WTC11 (cell line): ENCODE data around the gene FBXO41. TPM values are rescaled to one million over a fixed set of nuclear protein-coding genes. Genes with fewer than 3 reads are reported as not detected.

Source experiments
- ATAC-seq: fragments of 200-7000 bp; cut with Tn5 transposase; 2 replicates; pipeline ENCODE4 v1.10.0; 2021; ENCODE audit warnings: mild to moderate bottlenecking, moderate library complexity
- CTCF ChIA-PET: fragments of 300-600 bp; sonication (Branson Sonifier 250); formaldehyde crosslinking; loops from one replicate; lab custom pipeline; 2021; ENCODE audit warnings: antibody characterized with exemption; lab: Charles Lee
- POLR2A ChIA-PET: fragments of 350-600 bp; sonication (Branson Sonifier 250); formaldehyde crosslinking; loops from one replicate; lab custom pipeline; 2021; ENCODE audit warnings: antibody characterized with exemption; lab: Charles Lee
- DNase-seq: peaks from one replicate; pipeline ENCODE4 v3.0.0; 2021; ENCODE audit warnings: low spot score
- H3K27ac Mint-ChIP-seq: 2 replicates; pipeline ENCODE4 v1.8.0; 2021; ENCODE audit warnings: mixed read lengths
- H3K27me3 Mint-ChIP-seq: 2 replicates; pipeline ENCODE4 v1.8.0; 2021; ENCODE audit warnings: low read depth, mild to moderate bottlenecking, moderate library complexity, mixed read lengths
- H3K36me3 Mint-ChIP-seq: 2 replicates; pipeline ENCODE4 v1.8.0; 2021; ENCODE audit warnings: mixed read lengths
- H3K4me1 Mint-ChIP-seq: 2 replicates; pipeline ENCODE4 v1.8.0; 2022; ENCODE audit warnings: mixed read lengths
- H3K4me3 Mint-ChIP-seq: 2 replicates; pipeline ENCODE4 v1.8.0; 2021; ENCODE audit warnings: mild to moderate bottlenecking, moderate library complexity, mixed read lengths
- H3K9me3 Mint-ChIP-seq: 2 replicates; pipeline ENCODE4 v1.8.0; 2021; ENCODE audit warnings: mixed read lengths
- CBFB ChIP-seq: sonication (generic); formaldehyde crosslinking; IDR thresholded peaks from 2 replicates; pipeline ENCODE4 v1.8.1; 2022; ENCODE audit warnings: mild to moderate bottlenecking, low read depth, missing genetic modification reagents
- ESRRA ChIP-seq: sonication (generic); formaldehyde crosslinking; IDR thresholded peaks from 2 replicates; pipeline ENCODE4 v1.8.1; 2022; ENCODE audit warnings: mild to moderate bottlenecking, missing genetic modification reagents, borderline replicate concordance
- ETV6 ChIP-seq: sonication (generic); formaldehyde crosslinking; IDR thresholded peaks from 2 replicates; pipeline ENCODE4 v1.8.1; 2022; ENCODE audit warnings: mild to moderate bottlenecking, missing genetic modification reagents
- NR3C1 ChIP-seq: sonication (generic); formaldehyde crosslinking; conservative IDR thresholded peaks from 2 replicates; pipeline ENCODE4 v1.8.1; 2023; ENCODE audit warnings: low read depth, mild to moderate bottlenecking, missing genetic modification reagents
- SMAD3 ChIP-seq: sonication (generic); formaldehyde crosslinking; IDR thresholded peaks from 2 replicates; pipeline ENCODE4 v1.8.0; 2022; ENCODE audit warnings: missing genetic modification reagents, mild to moderate bottlenecking, borderline replicate concordance
- SMAD4 ChIP-seq: sonication (generic); formaldehyde crosslinking; IDR thresholded peaks from 2 replicates; pipeline ENCODE4 v1.8.0; 2022; ENCODE audit warnings: mild to moderate bottlenecking, missing genetic modification reagents
- ZNF121 ChIP-seq: sonication (generic); formaldehyde crosslinking; IDR thresholded peaks from 2 replicates; pipeline ENCODE4 v1.8.0; 2023; ENCODE audit warnings: missing genetic modification reagents
- ZNF396 ChIP-seq: fragments of 250-450 bp; sonication (Bioruptor Pico); IDR thresholded peaks from 2 replicates; pipeline ENCODE4 v1.8.0; 2021; ENCODE audit warnings: mild to moderate bottlenecking, moderate library complexity, borderline replicate concordance
- ZNF416 ChIP-seq: fragments of 250-450 bp; sonication (Bioruptor Pico); IDR thresholded peaks from 2 replicates; pipeline ENCODE4 v1.9.0; 2021; ENCODE audit warnings: mild to moderate bottlenecking, inconsistent platforms
- total RNA-seq: library from RNA; stranded (reverse); gene quantifications from 3 replicates; pipeline ENCODE4 v1.2.3, GENCODE V29; 2021
- TF ChIP-seq, protein P1 (sequence below): fragments of 250-450 bp; sonication (Bioruptor Pico); IDR thresholded peaks from 2 replicates; pipeline ENCODE4 v1.9.0; 2021; ENCODE audit warnings: mild to moderate bottlenecking
- TF ChIP-seq, protein P2 (sequence below): fragments of 250-450 bp; sonication (Bioruptor Pico); conservative IDR thresholded peaks from 2 replicates; pipeline ENCODE4 v1.9.0; 2021; ENCODE audit warnings: mild to moderate bottlenecking
- TF ChIP-seq, protein P3 (sequence below): fragments of 250-450 bp; sonication (Bioruptor Pico); IDR thresholded peaks from 2 replicates; pipeline ENCODE4 v1.9.0; 2021; ENCODE audit warnings: moderate library complexity, mild to moderate bottlenecking, inconsistent platforms, borderline replicate concordance
- TF ChIP-seq, protein P4 (sequence below): sonication (generic); formaldehyde crosslinking; IDR thresholded peaks from 2 replicates; pipeline ENCODE4 v1.8.0; 2022; ENCODE audit warnings: mild to moderate bottlenecking, missing genetic modification reagents
- TF ChIP-seq, protein P5 (sequence below): sonication (generic); formaldehyde crosslinking; IDR thresholded peaks from 2 replicates; pipeline ENCODE4 v1.8.1; 2022; ENCODE audit warnings: low read depth, missing genetic modification reagents, borderline replicate concordance
- TF ChIP-seq, protein P6 (sequence below): fragments of 250-450 bp; sonication (Bioruptor Pico); IDR thresholded peaks from 2 replicates; pipeline ENCODE4 v2.1.2; 2022; ENCODE audit warnings: mild to moderate bottlenecking, moderate library complexity
- TF ChIP-seq, protein P7 (sequence below): fragments of 250-450 bp; sonication (Bioruptor Pico); IDR thresholded peaks from 2 replicates; pipeline ENCODE4 v1.9.0; 2021; ENCODE audit warnings: mild to moderate bottlenecking, borderline replicate concordance
- TF ChIP-seq, protein P8 (sequence below): sonication (generic); formaldehyde crosslinking; IDR thresholded peaks from 2 replicates; pipeline ENCODE4 v1.8.0; 2022; ENCODE audit warnings: mild to moderate bottlenecking, missing genetic modification reagents
- TF ChIP-seq, protein P9 (sequence below): sonication (generic); formaldehyde crosslinking; IDR thresholded peaks from 2 replicates; pipeline ENCODE4 v1.8.1; 2023; ENCODE audit warnings: mild to moderate bottlenecking, moderate library complexity, missing genetic modification reagents

The FBXO41 gene
- total RNA-seq, 1 experiment from 2014 or later: 19.2 TPM

DNA sequence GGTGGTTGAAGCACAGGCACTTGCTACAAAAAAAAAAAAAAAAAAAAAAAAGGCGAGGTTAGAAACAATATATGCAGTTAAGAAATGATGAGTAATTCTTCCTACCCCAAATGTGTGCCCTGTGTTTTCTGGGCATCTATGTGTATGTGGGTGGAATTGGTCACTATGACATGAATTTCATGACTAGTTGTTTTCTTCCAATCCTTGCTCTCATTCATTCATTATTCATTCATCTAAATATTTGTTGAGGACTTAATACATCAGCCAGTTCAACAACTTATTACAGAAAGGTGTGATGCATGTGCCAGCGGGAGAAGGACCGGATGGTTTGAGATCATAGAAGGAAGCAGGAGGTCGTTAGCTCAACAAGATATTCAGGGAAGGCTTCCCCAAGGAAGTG is 17.4 kb upstream of the FBXO41 start (continued):
- TF ChIP-seq, protein P1, sequence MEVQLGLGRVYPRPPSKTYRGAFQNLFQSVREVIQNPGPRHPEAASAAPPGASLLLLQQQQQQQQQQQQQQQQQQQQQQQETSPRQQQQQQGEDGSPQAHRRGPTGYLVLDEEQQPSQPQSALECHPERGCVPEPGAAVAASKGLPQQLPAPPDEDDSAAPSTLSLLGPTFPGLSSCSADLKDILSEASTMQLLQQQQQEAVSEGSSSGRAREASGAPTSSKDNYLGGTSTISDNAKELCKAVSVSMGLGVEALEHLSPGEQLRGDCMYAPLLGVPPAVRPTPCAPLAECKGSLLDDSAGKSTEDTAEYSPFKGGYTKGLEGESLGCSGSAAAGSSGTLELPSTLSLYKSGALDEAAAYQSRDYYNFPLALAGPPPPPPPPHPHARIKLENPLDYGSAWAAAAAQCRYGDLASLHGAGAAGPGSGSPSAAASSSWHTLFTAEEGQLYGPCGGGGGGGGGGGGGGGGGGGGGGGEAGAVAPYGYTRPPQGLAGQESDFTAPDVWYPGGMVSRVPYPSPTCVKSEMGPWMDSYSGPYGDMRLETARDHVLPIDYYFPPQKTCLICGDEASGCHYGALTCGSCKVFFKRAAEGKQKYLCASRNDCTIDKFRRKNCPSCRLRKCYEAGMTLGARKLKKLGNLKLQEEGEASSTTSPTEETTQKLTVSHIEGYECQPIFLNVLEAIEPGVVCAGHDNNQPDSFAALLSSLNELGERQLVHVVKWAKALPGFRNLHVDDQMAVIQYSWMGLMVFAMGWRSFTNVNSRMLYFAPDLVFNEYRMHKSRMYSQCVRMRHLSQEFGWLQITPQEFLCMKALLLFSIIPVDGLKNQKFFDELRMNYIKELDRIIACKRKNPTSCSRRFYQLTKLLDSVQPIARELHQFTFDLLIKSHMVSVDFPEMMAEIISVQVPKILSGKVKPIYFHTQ: no peak

DNA sequence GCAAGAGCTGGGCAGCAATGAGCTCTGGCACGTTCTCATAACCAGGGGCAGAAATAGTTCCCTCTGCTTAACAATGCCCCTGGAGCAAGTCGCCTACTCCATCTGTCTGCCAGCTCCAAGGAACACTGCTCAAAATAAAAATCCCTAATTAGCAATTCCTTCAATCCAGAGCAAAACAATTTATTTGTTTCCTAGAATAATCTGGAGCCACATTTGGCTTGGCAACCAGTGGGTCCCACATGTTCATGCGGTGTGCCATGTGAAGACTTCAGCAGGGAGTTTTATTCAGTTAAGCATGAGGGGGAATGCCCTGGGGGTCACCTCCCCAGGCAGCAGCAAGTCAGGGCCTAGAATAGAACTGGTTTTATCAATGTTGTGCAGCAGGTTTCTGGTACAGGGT is 16.6 kb upstream of the FBXO41 start:
- CTCF ChIA-PET: no interaction called here
- H3K36me3 Mint-ChIP-seq: no peaks in the 10 kb centered on the region
- H3K27ac Mint-ChIP-seq: no peak overlapping the region
- H3K4me3 Mint-ChIP-seq: no peak overlapping the region
- no peaks in the 10 kb centered on the region for H3K4me1 Mint-ChIP-seq
- DNase-seq: no peak
- TF ChIP-seq, protein P2, sequence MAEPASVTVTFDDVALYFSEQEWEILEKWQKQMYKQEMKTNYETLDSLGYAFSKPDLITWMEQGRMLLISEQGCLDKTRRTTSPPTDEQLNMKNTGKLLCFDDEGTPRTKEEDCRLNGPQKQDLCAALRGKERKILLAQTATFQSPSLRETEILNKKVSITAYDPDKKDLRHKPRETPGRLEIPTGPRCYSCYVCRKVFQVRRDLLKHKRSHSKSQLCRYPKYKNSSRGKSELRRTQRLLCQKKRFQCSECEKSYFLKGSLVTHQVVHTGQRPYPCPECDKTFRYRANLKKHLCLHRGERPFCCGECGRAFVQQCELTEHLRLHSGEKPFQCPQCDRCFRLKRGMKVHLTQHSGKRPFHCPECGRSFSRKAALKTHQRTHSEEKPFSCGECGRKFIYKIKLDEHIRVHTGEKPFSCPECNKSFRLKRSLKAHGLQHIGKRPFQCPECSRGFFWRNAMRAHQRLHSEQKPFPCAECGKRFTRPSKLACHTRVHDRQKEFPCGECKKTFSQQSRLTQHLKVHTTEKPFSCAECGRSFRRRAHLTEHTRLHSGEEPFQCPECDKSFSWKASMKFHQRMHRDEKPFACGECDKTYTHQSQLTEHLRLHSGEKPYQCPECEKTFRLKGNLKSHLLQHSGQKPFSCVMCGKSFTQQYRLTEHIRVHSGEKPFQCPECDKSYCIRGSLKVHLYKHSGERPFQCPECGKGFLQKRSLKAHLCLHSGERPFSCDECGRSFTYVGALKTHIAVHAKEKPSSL: no peak
- no peak for TF ChIP-seq SMAD4 (CRISPR knock-in tag)
- TF ChIP-seq, protein P3, sequence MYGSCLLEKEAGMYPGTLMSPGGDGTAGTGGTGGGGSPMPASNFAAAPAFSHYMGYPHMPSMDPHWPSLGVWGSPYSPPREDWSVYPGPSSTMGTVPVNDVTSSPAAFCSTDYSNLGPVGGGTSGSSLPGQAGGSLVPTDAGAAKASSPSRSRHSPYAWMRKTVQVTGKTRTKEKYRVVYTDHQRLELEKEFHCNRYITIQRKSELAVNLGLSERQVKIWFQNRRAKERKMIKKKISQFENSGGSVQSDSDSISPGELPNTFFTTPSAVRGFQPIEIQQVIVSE (CRISPR knock-in tag): no peak
- no peak for TF ChIP-seq CBFB (CRISPR knock-in tag)
- no peak for TF ChIP-seq ZNF396 (CRISPR knock-in tag)
- TF ChIP-seq, protein P4, sequence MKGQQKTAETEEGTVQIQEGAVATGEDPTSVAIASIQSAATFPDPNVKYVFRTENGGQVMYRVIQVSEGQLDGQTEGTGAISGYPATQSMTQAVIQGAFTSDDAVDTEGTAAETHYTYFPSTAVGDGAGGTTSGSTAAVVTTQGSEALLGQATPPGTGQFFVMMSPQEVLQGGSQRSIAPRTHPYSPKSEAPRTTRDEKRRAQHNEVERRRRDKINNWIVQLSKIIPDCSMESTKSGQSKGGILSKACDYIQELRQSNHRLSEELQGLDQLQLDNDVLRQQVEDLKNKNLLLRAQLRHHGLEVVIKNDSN (CRISPR knock-in tag): no peak
- TF ChIP-seq, protein P5, sequence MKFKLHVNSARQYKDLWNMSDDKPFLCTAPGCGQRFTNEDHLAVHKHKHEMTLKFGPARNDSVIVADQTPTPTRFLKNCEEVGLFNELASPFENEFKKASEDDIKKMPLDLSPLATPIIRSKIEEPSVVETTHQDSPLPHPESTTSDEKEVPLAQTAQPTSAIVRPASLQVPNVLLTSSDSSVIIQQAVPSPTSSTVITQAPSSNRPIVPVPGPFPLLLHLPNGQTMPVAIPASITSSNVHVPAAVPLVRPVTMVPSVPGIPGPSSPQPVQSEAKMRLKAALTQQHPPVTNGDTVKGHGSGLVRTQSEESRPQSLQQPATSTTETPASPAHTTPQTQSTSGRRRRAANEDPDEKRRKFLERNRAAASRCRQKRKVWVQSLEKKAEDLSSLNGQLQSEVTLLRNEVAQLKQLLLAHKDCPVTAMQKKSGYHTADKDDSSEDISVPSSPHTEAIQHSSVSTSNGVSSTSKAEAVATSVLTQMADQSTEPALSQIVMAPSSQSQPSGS (CRISPR knock-in tag): no peak
- TF ChIP-seq, protein P6, sequence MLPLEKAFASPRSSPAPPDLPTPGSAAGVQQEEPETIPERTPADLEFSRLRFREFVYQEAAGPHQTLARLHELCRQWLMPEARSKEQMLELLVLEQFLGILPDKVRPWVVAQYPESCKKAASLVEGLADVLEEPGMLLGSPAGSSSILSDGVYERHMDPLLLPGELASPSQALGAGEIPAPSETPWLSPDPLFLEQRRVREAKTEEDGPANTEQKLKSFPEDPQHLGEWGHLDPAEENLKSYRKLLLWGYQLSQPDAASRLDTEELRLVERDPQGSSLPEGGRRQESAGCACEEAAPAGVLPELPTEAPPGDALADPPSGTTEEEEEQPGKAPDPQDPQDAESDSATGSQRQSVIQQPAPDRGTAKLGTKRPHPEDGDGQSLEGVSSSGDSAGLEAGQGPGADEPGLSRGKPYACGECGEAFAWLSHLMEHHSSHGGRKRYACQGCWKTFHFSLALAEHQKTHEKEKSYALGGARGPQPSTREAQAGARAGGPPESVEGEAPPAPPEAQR (CRISPR knock-in tag): no peak
- no peak for TF ChIP-seq ZNF121 (CRISPR knock-in tag)
- TF ChIP-seq ESRRA (CRISPR knock-in tag): no peak
- TF ChIP-seq, protein P7, sequence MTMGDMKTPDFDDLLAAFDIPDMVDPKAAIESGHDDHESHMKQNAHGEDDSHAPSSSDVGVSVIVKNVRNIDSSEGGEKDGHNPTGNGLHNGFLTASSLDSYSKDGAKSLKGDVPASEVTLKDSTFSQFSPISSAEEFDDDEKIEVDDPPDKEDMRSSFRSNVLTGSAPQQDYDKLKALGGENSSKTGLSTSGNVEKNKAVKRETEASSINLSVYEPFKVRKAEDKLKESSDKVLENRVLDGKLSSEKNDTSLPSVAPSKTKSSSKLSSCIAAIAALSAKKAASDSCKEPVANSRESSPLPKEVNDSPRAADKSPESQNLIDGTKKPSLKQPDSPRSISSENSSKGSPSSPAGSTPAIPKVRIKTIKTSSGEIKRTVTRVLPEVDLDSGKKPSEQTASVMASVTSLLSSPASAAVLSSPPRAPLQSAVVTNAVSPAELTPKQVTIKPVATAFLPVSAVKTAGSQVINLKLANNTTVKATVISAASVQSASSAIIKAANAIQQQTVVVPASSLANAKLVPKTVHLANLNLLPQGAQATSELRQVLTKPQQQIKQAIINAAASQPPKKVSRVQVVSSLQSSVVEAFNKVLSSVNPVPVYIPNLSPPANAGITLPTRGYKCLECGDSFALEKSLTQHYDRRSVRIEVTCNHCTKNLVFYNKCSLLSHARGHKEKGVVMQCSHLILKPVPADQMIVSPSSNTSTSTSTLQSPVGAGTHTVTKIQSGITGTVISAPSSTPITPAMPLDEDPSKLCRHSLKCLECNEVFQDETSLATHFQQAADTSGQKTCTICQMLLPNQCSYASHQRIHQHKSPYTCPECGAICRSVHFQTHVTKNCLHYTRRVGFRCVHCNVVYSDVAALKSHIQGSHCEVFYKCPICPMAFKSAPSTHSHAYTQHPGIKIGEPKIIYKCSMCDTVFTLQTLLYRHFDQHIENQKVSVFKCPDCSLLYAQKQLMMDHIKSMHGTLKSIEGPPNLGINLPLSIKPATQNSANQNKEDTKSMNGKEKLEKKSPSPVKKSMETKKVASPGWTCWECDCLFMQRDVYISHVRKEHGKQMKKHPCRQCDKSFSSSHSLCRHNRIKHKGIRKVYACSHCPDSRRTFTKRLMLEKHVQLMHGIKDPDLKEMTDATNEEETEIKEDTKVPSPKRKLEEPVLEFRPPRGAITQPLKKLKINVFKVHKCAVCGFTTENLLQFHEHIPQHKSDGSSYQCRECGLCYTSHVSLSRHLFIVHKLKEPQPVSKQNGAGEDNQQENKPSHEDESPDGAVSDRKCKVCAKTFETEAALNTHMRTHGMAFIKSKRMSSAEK: no peak
- no peak for TF ChIP-seq ETV6 (CRISPR knock-in tag)
- TF ChIP-seq ZNF416 (CRISPR knock-in tag): no peak
- no peak for TF ChIP-seq SMAD3
- TF ChIP-seq NR3C1 (CRISPR knock-in tag): no peak
- TF ChIP-seq, protein P8, sequence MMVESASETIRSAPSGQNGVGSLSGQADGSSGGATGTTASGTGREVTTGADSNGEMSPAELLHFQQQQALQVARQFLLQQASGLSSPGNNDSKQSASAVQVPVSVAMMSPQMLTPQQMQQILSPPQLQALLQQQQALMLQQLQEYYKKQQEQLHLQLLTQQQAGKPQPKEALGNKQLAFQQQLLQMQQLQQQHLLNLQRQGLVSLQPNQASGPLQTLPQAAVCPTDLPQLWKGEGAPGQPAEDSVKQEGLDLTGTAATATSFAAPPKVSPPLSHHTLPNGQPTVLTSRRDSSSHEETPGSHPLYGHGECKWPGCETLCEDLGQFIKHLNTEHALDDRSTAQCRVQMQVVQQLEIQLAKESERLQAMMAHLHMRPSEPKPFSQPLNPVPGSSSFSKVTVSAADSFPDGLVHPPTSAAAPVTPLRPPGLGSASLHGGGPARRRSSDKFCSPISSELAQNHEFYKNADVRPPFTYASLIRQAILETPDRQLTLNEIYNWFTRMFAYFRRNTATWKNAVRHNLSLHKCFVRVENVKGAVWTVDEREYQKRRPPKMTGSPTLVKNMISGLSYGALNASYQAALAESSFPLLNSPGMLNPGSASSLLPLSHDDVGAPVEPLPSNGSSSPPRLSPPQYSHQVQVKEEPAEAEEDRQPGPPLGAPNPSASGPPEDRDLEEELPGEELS: no peak
- TF ChIP-seq, protein P9, sequence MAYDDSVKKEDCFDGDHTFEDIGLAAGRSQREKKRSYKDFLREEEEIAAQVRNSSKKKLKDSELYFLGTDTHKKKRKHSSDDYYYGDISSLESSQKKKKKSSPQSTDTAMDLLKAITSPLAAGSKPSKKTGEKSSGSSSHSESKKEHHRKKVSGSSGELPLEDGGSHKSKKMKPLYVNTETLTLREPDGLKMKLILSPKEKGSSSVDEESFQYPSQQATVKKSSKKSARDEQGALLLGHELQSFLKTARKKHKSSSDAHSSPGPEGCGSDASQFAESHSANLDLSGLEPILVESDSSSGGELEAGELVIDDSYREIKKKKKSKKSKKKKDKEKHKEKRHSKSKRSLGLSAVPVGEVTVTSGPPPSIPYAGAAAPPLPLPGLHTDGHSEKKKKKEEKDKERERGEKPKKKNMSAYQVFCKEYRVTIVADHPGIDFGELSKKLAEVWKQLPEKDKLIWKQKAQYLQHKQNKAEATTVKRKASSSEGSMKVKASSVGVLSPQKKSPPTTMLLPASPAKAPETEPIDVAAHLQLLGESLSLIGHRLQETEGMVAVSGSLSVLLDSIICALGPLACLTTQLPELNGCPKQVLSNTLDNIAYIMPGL: no peak
- ATAC-seq: no peak
- no peaks in the 10 kb centered on the region for H3K9me3 Mint-ChIP-seq
- H3K27me3 Mint-ChIP-seq: peaks cover 67% of the 10 kb centered on the region
- POLR2A ChIA-PET: no interaction called here
